ENCODE measurements around the gene CUL2.
"Not testable (repeated sequence)": the region's sequence is repeated elsewhere in the genome, so short reads cannot be mapped to it uniquely, and the experiment has no call there.

Gene CUL2

DNA sequence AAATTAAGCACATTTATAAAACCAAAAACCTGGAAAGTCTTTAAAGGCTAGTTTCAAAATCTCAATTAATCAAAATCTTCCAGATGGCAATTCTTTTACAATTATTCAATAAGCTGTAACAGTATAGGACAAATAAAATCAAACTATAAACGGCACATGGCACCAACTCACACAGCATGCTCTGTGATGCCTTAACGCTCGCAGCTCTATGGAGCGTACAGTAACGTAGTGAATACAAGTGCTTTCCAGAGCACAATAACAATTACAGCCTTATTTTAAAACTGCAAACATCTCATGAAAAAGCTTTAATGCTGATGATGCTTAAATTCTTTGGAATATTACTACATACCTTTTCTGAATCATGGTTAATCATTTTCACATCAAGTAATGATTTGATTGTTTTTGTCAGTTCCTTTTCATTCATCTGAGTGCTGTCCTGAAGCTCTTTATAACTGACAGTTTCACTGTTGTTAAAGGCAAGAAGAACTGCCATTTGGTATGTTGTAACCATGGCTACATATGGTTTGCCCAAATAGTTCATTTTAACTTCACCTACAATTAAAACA is 74.2 kb downstream of the CUL2 start:
- DNase-seq: no peak

DNA sequence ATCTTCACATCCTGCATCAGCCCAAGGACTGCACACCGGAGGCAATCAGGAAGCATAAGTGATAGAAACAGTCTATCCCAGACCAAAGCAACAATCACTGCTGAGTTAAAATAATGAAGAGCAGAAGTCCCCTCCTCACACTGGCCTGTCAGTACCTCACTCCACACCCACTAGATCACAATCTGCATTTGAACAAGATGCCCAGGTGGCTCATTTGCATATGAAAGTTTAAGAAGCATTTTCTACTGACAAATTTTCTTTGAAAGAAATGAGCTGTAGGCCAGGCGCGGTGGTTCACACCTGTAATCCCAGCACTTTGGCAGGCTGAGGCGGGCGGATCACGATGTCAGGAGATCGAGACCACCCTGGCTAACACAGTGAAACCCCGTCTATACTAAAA is 77.4 kb downstream of the CUL2 start:
- no peak for DNase-seq

DNA sequence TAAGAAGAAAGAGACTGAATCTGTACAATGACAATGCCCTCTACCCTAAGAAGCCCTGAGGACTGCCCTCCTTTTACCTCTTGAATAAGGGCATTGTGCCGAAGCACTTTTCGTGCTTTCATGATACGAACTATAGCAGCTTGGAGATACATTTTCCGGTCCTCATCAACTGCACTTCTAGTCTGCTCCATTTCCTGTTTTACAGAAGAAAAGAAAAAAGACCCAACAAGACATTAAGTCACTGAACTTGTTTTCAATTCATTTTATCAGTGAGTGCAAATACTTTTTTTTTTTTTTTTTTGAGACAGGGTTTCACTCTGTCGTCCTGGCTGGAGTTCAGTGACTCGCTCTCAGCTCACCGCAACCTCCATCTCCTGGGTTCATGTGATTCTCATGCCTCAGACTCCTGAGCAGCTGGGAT is 78.4 kb downstream of the CUL2 start:
- no peak for DNase-seq

DNA sequence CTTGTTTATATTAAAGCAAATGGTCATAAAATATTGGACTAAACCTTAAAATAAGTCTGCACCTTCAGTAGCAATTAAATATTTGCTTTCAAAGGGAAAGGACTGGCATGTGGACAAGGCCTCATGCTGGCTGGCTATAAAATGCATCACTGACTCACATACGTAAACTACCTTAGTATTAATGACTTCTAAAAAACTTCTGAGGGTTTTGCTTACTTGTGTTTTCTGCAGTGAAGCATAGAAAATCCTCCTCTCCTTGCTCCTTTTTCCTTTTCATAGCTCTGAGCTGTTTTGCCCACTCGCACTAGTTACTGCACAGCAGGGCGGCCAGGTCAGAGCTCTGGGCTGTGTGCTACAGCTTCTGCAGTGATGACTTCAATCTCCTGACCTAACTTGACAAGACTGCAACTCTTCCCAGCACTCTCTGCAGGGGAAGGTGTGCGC is 82.3 kb downstream of the CUL2 start:
- no peak for DNase-seq

DNA sequence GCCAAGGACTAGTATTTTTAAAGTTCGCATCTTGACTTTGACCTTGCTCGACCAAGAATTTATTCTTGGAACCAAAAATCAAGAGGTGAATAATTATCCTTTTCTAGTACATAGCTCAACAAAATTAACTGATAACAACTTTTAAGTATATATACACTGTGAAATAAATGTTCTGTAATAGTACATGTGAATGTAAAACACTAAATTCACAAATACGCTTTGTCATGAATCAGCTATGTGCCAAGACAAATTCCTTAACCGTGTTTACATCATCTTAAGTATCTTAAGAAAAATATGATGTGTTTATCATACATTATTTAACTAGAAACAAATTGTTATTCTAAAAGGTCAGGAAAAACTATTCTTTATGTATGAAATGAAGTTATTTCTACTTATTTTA is 83.3 kb downstream of the CUL2 start:
- DNase-seq: no peak

DNA sequence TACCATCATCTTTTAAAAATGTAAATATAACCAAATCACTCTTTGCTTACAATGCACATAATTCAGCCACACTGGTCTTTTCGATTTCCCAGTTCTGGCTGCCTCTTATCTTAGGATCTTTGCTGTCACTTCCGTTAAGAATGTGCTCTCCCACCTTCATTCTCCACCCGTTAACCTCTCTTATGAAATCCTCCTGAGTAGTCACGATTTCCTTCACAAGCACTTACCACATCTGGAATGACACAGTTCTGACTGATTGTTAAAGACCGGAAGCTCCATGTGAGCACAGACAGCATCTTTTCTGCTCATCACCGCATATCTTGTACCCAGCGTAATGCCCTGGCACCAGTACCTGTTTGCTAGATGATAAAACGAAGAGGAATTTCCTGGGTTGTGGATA is 84.3 kb downstream of the CUL2 start:
- peak in 1 of 2 donors; percentile 40 for DNase-seq

DNA sequence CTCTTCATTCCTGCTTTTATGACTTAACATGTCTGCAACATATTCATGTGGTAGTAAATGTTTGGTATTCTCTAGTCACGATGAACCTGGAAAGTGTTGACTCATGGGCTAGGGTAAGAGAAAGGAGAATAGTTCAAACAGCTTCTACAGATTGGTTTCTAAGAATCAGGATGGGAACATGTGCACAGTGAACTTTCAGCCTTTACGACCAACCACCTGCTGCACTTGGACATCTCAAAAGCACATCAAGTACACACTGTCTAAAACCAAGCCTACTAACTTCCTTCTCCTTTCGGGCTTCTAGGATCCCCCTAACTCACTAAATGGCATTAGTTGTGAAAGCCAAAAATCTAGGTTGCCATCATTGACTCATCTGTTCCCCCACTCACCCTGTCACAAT is 85.5 kb downstream of the CUL2 start:
- peak in 1 of 2 donors; percentile 13 for DNase-seq

DNA sequence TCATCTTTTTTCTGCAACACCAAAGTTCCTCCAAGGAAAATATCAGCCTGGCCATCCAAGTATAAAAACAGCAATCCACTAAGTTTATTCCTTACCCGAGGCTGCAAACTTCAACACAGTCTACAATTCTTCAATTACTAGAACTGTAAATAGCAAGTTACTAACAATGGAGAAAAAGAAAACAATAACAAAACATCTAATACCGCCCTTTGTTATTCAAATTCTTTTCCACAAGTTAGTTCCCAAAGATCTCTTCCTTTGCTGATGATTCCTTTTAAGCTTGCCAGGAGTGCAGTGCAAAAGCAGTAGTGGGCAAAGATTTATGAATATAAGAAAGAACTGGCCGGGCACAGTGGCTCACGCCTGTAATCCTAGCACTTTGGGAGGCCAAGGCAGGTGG is 86.2 kb downstream of the CUL2 start:
- DNase-seq: no peak

DNA sequence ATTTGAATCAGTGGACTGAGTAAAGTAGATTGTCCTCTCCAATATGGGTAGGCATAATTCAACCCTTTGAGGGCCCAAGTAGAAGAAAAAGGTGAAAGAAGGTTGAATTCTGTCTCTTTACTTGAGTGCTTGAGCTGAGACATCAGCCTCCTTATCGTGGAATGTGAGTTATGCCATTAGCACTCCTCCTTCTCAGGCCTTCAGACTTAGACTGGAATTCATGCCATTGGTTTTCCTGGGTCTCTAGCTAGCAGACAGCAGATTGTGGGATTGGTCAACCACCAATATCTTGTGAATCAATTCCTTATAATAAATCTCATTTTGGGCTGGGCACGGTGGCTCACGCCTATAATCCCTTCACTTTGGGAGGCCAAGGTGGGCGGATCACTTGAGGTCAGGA is 89.2 kb downstream of the CUL2 start:
- DNase-seq: no peak

DNA sequence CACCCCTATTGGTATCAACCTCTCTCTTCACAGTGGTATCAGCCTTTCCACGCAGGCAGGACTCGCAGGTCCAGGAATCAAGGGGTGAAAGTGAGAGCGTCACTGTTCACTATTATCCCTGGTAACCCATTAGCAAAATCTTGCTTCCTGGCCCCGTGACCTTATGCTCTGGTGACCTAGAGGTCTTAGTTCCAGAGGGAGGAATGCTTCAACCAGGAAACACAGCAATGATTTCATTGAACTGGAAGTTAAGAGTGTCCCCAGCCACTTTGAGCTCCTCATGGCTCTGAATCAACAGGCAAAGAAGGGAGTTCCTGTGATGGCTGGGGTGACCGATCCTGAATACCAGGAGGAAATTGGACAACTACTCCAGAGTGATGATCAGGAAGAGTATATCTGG is 90.6 kb downstream of the CUL2 start:
- DNase-seq: no peak

DNA sequence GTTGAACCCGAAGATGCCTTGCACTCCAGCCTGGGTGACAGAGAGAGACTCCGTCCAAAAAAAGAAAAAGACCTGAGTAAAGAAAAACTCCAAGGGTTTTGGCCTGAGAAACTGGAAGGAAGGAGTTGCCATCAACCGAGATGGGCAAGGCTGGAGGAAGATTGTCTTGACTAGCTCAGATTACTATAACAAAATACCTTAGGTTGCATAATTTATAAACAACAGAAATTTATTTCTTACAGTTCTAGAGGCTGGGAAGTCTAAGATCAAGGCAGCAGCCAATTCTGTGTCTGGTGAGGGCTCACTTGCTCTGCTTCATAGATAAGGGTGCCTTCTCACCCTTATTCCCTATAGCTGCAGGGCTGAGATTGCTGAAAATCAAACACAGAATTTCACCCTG is 91.2 kb downstream of the CUL2 start:
- no peak for DNase-seq

DNA sequence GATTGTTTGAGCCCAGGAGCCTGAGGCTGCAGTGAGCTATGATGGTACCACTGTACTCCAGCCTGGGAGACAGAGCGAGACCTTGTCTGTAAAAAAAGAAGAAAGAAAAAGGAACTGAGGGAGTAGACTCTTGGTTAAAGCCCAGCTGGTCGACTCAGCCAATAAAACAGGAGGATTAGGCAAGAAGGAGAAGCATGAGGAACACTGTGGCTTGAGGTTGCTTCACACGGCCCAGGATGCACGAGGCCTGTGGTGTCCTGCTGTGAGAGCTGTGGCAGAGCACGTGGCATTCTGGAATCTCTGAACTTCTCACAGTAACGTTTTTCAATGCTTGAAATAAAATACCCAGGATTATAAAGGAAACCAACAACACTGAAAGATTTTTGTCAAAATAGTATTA is 93.3 kb downstream of the CUL2 start:
- DNase-seq: peak; percentile 82 to 91

DNA sequence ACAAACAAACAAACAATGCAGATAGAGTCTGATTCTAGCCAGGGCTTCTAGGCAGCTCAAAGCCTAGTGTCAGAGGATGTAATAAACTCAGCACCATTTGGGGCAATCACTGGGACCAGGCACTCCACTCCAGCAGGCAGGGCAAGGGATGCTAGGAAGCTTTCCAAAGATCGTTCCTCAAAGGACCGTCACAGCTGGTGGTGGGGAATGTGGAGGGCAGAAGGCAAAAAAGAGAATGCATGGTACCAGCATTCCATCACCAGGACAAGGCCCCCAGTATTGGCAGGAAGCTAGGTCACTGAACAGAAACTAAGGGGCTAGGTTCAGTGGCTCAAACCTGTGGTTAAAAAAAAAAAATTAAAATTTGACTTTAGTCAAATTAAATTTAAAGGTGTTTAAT is 94.2 kb downstream of the CUL2 start:
- no peak for DNase-seq

DNA sequence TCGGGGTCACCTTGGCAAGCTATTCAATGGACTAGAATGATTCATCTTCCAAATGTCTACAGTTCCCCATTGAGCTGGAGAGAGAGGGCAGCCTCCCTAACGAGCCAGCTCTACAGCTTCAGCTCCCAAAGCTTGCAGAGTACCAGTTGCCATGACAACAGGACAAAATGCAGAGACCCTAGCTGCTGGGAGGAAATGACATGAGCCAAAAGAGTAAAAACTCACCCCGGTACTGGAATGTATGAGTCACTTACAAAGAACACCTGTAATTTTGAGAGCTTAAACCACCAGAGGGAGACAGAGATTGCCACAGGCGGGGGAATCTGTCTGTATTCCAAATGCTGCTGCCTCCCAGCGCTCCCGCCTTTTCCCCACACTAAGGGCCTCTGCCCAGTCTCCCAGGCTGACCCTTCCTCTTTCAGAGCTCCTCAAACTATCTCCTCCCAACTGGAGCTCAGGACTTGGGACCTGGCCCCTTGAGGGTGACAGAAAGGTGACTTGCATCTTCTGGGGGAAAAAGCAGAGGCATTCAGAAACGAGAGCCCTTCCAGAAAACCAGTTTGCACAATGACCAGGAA is 95.5 kb downstream of the CUL2 start:
- DNase-seq: peak in 1 of 2 donors; percentile 11

DNA sequence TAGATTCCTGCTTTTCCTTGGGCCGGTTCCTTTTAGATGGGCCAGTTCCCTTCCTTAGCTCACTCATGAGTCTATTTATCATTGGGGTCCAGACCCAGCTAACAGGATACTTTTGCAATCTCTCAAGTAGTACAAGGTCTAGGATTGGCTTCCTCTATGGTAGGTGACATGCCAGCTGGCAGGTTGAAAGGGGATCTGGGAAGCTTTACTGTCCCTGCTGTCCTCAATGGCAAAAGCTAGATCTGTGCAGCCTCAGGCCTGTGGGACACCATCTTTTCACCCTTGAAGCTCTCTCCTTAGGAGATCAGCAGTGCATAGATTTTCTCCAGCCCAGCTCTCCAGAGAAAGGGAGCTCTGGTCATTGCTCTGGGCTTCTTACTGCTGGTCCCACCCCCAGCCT is 96.4 kb downstream of the CUL2 start:
- no peak for DNase-seq

DNA sequence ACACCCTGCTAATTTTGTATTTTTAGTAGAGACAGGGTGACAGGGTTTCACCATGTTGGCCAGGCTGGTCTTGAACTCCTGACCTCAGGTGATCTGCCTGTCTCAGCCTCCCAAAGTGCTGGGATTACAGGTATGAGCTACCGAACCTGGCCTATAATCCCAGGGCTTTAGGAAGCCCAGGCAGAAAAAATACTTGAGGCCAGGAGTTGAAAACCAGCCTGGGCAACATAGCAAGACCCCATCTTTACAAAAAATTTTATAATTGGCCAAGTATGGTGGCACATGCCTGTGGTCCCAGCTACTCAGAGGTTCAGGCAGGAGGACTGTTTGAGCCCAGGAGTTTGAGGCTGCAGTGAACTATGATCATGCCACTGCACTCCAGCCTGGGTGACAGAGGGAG is 99.0 kb downstream of the CUL2 start:
- DNase-seq: not testable (repeated sequence)

DNA sequence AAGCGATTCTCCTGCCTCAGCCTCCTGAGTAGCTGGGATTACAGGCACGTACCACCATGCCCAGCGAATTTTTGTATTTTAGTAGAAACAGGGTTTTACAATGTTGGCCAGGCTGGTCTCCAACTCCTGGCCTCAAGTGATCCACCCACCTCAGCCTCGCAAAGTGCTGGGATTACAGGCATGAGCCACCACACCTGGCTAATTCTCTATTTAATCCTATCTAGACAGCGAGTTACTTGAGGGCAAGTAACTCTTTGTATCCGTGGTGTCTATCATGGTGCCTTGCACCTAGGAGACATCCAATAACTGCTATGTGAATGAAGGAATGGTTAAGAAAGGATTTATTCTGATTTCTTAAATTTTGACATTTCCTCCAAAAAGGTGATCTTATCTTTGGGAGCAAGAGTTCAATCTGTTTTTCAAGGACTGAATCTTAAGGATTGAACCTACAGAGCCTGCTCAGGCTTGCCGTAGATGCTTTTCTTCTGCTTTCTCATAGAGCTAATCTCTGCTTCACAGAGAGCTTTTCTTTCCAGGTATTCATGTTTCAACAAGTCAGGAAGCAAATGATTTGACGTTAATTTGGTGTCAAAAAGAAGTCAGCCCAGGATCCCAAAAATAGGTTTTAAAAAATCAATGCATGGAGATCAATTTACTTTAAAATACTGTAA is 101.6 kb downstream of the CUL2 start:
- no peak for DNase-seq

DNA sequence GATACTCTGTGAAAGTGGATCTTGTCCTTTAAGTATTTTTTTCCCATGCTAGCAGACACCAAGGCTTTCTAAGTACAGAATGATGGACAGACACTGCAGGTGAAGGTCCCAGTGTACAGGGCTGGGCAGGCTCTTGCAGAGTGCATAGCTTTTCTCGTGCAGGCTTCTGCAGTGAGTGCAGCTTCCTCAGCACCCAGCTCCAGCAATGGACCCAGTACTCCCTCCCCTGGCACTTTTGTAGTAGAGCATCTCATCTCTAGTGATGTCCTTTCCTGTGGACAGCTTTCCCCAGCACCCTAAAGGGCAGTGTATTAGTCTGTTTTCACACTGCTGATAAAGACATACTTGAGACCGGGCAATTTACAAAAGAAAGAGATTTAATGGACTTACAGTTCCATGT is 104.3 kb downstream of the CUL2 start:
- DNase-seq: no peak

DNA sequence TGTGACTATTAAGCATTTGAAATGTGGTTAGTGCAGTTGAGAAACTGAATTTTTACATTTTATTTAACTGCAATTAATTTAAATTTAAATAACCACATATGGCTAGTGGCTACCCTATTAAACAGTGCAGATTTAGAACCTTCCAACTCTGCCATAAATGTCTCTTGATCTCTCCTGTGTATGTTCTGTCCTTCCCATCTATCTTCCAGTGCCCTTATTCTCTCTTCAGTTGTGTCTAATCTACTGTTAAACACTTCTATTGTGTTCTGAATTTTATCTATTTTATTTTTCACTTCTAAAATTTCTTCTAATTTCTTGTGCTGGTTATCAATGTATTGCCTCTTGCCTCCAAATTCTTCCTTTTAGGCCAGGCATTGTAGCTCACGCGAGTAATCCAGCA is 105.0 kb downstream of the CUL2 start:
- DNase-seq: no peak

DNA sequence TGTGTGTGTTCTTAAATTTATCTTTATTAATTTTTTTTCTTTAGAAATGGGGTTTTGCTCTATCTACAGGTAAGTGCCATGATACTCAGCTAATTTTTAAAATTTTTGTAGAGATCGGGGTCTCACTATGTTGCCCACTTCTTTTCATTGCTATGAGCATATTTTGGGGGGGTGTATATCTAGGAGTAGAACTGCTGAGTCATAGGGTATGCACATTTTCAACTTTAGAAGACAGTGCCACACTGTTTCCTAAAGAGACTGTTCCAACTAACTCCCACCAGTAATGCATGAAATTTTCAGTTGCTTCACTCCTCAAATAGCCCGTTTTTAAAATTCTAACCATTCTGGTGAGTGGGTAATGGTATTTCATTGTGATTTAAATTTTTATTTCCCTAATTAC is 108.3 kb downstream of the CUL2 start:
- no peak for DNase-seq

DNA sequence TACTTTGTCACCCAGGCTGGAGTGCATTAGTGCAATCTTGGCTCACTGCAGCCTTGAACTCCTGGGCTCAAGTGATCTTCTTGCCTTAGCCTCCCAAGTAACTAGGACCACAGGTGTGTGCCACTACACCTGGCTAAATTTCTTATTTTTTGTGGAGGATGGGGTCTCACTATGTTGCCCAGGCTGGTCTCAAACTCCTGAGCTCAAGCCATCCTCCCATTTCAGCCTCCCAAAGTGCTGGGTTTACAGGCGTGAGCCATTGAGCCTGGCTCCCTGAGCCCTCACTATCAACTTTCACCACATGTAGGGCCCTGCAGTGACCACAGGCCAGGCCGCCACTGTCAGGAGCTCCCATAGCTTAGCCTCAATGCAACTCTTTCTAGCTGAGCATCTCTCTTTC is 110.2 kb downstream of the CUL2 start:
- no peak for DNase-seq

DNA sequence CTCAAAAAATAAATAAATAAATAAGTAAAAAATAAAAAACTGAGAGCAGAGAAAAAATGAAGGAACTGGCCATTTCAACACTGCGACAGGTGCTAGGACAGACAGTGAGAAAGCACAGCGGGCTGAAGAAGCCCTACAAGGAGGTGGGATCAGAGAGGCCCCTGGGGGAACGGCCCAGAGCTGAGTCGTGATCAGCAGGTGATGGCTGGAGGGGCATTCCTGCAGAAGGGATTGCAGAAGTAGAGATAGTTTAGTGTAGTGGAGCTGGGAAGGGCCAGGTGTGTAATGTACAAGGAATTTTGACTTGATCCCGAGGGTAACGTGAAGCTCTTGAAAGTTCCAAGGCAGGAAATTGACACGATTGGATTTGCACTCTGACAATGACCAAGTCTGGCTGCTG is 112.1 kb downstream of the CUL2 start:
- DNase-seq: no peak

DNA sequence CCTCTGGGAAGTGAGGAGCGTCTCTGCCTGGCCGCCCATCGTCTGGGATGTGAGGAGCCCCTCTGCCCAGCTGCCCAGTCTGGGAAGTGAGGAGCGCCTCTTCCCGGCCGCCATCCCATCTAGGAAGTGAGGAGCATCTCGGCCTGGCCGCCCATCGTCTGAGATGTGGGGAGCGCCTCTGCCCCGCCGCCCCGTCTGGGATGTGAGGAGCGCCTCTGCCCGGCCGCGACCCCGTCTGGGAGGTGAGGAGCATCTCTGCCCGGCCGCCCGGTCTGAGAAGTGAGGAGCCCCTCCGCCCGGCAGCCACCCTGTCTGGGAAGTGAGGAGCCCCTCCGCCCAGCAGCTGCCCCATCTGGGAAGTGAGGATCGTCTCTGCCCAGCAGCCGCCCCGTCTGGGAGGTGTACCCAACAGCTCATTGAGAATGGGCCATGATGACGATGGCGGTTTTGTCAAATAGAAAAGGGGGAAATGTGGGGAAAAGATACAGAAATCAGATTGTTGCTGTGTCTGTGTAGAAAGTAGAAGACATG is 113.7 kb downstream of the CUL2 start:
- not testable (repeated sequence) for DNase-seq

DNA sequence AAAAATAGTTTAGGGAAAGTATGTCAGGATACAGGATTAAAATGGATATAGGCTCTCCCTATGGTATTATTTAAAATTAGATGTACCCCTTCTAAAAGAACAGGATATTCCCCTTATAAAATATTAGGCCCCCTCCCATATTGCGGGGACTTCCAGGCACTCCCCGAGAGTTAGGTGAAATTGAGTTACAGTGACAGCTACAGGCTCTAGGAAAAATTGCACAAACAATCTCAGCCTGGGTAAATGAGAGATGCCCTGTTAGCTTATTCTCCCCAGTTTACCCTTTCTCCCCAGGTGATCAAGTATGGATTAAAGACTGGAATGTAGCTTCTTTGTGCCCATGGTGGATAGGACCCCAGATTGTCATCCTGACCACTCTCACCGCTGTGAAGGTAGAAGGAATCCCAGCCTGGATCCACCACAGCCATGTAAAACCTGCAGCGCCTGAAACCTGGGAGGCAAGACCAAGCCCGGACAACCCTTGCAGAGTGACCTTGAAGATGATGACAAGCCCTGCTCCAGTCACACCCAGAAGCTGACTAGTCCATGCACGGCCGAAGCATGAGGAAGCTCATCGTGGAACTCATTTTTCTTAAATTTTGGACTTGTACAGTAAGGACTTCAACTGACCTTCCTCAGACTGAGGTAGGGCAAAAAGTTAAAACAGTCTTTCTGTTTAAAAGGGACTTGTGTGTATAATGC is 115.6 kb downstream of the CUL2 start:
- not testable (repeated sequence) for DNase-seq
